Fibroblast of lung (primary cell): ENCODE measurements around the gene PHF21A.
A peak's percentile ranks its signal among the peaks of the same experiment; 100 is the strongest.

Experiments used
- EZH2 ChIP-seq: IDR thresholded peaks from 2 replicates; pipeline ENCODE4 v1.5.1; 2012; ENCODE audit warnings: low read length, control low read depth, mild to moderate bottlenecking; ENCODE audit errors: missing control alignments
- TF ChIP-seq, protein P1 (sequence below), 2 donors: IDR thresholded peaks in 1 of 2; conservative IDR thresholded peaks in 1 of 2; 1 replicate in 1 of 2; 2 replicates in 1 of 2; pipeline ENCODE4 v1.5.1; 2011 to 2012; ENCODE audit warnings: low read length in 2 of 2, control low read depth in 1 of 2, inconsistent platforms in 1 of 2, low read depth in 1 of 2, mild to moderate bottlenecking in 1 of 2

DNA sequence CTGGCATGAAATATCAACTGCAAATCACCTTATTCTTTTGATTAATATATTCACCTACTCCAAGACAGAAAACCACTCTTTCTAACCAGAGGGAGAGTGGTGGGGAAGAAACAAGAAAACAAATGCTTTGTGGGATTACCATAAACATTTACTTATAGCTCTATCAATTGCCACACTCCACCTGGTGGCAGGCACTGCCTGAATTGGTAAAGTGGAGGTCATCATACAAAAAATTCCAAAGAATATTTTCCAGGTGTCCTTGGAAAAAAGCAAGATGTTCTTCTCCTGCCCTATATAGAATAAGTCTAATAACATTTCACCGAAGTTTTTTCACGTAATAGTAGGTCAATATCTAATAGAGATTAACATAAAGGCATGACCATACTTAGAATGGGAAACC is 45.3 kb downstream of the PHF21A start:
- TF ChIP-seq, protein P1, sequence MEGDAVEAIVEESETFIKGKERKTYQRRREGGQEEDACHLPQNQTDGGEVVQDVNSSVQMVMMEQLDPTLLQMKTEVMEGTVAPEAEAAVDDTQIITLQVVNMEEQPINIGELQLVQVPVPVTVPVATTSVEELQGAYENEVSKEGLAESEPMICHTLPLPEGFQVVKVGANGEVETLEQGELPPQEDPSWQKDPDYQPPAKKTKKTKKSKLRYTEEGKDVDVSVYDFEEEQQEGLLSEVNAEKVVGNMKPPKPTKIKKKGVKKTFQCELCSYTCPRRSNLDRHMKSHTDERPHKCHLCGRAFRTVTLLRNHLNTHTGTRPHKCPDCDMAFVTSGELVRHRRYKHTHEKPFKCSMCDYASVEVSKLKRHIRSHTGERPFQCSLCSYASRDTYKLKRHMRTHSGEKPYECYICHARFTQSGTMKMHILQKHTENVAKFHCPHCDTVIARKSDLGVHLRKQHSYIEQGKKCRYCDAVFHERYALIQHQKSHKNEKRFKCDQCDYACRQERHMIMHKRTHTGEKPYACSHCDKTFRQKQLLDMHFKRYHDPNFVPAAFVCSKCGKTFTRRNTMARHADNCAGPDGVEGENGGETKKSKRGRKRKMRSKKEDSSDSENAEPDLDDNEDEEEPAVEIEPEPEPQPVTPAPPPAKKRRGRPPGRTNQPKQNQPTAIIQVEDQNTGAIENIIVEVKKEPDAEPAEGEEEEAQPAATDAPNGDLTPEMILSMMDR (conservative IDR thresholded peaks at IDR 0.05 in 1 of 2, IDR thresholded peaks at IDR 0.05 in 1 of 2; ENCODE audit: low read depth in 1 of 2, low read length in 2 of 2) = peak in 1 of 2 donors; percentile 39
- TF ChIP-seq EZH2 = no peak
